ENCODE data around the gene FKBP2. TPM values are rescaled to one million over a fixed set of nuclear protein-coding genes. Genes with fewer than 3 reads are reported as not detected.

Gene FKBP2
- total RNA-seq, 1 experiment from 2014 or later = 41.0 TPM

DNA sequence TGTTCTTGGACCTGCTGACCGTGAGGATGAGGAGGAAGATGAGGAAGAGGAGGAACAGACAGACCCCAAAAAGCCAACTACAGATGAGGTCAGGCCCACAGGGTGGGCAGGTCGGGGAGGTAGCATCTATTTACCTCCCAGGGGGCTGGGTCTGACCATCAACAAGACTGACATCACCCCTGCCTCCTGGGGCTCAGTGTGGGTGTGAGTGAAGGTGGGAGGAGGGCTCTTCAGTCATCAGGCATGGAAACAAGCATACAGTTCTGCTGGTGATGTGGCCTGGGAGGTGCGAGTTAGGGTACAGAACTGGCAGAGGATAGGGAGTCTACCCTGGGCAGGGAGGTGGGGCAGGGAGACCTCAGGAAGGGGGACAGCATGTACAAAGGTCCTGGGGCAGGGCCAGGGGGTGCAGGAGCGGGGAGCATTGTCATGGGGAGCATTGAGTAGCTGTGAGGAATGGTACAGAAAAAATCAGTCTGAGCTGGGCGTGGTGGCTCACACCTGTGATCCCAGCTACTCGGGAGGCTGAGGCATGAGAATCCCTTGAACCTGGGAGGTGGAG lies 19.3 kb downstream of the FKBP2 start:
- Mint-ChIP-seq H3K4me3 (no peak overlapping the region), H3K27ac (peak overlapping the region in 1 of 3 experiments; percentile 13; a peak in 1 of 7 replicates), H3K36me3 (ENCODE audit: insufficient read depth in 1 of 3, low read depth in 3 of 3) (peaks cover 47 to 83% (median 68%) of the 10 kb centered on the region in 3 experiments), H3K4me1 (peaks cover 0 to 8% of the 10 kb centered on the region in 2 experiments; a peak in 3 of 4 replicates), H3K27me3 (ENCODE audit: low read depth) (no peaks in the 10 kb centered on the region), H3K9me3 (no peaks in the 10 kb centered on the region)
- H3K79me1 ChIP-seq (ENCODE audit: insufficient read depth, low read depth, low read length, poor library complexity, severe bottlenecking) = no peaks in the 10 kb centered on the region
- H4K91ac ChIP-seq (ENCODE audit: insufficient read length, low read depth, low read length) = no peak overlapping the region
- no peak overlapping the region for H3K27ac ChIP-seq (ENCODE audit: insufficient read length, low read depth, low read length)
- H3K23me2 ChIP-seq (ENCODE audit: insufficient read length, low read depth, low read length, poor library complexity, severe bottlenecking) = no peaks in the 10 kb centered on the region
- H3K56ac ChIP-seq (ENCODE audit: insufficient read length, low read depth, low read length) = no peak overlapping the region
- H2BK12ac ChIP-seq (ENCODE audit: insufficient read length, low read depth, low read length) = no peak overlapping the region
- H3K79me2 ChIP-seq (ENCODE audit: insufficient read depth, low read length) = no peaks in the 10 kb centered on the region
- no peak overlapping the region for H4K5ac ChIP-seq (ENCODE audit: insufficient read length, low read depth, low read length)
- no peak overlapping the region for H2AK5ac ChIP-seq (ENCODE audit: insufficient read length, low read length)
- no peaks in the 10 kb centered on the region for H4K20me1 ChIP-seq (ENCODE audit: control insufficient read depth, insufficient read depth, insufficient read length)
- H2BK120ac ChIP-seq (ENCODE audit: low read depth, low read length, poor library complexity, severe bottlenecking) = no peak overlapping the region
- H3K18ac ChIP-seq (ENCODE audit: insufficient read length, low read depth, low read length) = no peak overlapping the region
- TF ChIP-seq, protein P1, sequence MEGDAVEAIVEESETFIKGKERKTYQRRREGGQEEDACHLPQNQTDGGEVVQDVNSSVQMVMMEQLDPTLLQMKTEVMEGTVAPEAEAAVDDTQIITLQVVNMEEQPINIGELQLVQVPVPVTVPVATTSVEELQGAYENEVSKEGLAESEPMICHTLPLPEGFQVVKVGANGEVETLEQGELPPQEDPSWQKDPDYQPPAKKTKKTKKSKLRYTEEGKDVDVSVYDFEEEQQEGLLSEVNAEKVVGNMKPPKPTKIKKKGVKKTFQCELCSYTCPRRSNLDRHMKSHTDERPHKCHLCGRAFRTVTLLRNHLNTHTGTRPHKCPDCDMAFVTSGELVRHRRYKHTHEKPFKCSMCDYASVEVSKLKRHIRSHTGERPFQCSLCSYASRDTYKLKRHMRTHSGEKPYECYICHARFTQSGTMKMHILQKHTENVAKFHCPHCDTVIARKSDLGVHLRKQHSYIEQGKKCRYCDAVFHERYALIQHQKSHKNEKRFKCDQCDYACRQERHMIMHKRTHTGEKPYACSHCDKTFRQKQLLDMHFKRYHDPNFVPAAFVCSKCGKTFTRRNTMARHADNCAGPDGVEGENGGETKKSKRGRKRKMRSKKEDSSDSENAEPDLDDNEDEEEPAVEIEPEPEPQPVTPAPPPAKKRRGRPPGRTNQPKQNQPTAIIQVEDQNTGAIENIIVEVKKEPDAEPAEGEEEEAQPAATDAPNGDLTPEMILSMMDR (conservative IDR thresholded peaks at IDR 0.05) = no peak
- no peak overlapping the region for H2AFZ ChIP-seq (ENCODE audit: low read length)
- H4K8ac ChIP-seq (replicated peaks; ENCODE audit: insufficient read length, low read depth, low read length) = no peak overlapping the region
- H3K27me3 ChIP-seq (ENCODE audit: insufficient read depth, low read length) = no peaks in the 10 kb centered on the region
- no peak overlapping the region for H3K9ac ChIP-seq (ENCODE audit: extremely low read depth, insufficient read length, low read length)
- H3K23ac ChIP-seq (ENCODE audit: insufficient read length, low read depth, low read length) = no peak overlapping the region
- no peak for DNase-seq
- no peak overlapping the region for H3K4ac ChIP-seq (ENCODE audit: low read depth, low read length)
- H2BK5ac ChIP-seq (ENCODE audit: insufficient read length, low read length) = no peak overlapping the region
- H3K4me1 ChIP-seq (ENCODE audit: insufficient read depth, low read length) = no peaks in the 10 kb centered on the region
- H3K4me2 ChIP-seq (ENCODE audit: insufficient read depth, insufficient read length, low read length) = no peak overlapping the region
- no peak overlapping the region for H3K14ac ChIP-seq (ENCODE audit: insufficient read depth, low read length)
- H3K9me3 ChIP-seq (ENCODE audit: control insufficient read depth, low read depth, low read length) = no peaks in the 10 kb centered on the region
- H2BK15ac ChIP-seq (ENCODE audit: low read depth, low read length) = no peak overlapping the region
- no CpG with 5 or more reads among the region's 6 CpGs for WGBS (ENCODE audit: extremely low coverage, insufficient read length, low lambda C conversion rate)
- no peak overlapping the region for H2BK20ac ChIP-seq (ENCODE audit: low read depth, low read length, poor library complexity, severe bottlenecking)
- no peak overlapping the region for H3T11ph ChIP-seq (ENCODE audit: low read length)
